Uterus (tissue), 4 donors: ENCODE results near the gene MXRA7. TPM values are rescaled to one million over a fixed set of nuclear protein-coding genes. Genes with fewer than 3 reads are reported as not detected.

ENCODE experiments used
- DNase-seq, 2 donors: peaks; one replicate each; pipeline ENCODE4 v3.0.0-alpha.2; 2019 to 2020
- H3K27ac ChIP-seq, 2 donors: fragments of 200-600 bp; sonication (generic); 1 replicate in 1 of 2; 2 replicates in 1 of 2; pipeline ENCODE4 v1.5.1; 2016 to 2018
- H3K27me3 ChIP-seq, 2 donors: fragments of 200-600 bp; sonication (generic); one replicate each; pipeline ENCODE4 v1.5.1; 2018 to 2019; ENCODE audit warnings: control low read depth in 1 of 2
- H3K36me3 ChIP-seq, 2 donors: fragments of 200-600 bp; sonication (generic); one replicate each; pipeline ENCODE4 v1.5.1; 2019; ENCODE audit warnings: control low read depth in 1 of 2
- H3K4me1 ChIP-seq, 2 donors: fragments of 200-600 bp; sonication (generic); one replicate each; pipeline ENCODE4 v1.5.1; 2018 to 2019; ENCODE audit warnings: control low read depth in 1 of 2
- H3K4me3 ChIP-seq, 2 donors: fragments of 200-600 bp; sonication (generic); 1 replicate in 1 of 2; 2 replicates in 1 of 2; pipeline ENCODE4 v1.5.1; 2018 to 2019; ENCODE audit warnings: mild to moderate bottlenecking in 1 of 2
- H3K9me3 ChIP-seq, 2 donors: fragments of 200-600 bp; sonication (generic); one replicate each; pipeline ENCODE4 v1.5.1; 2019; ENCODE audit warnings: control low read depth in 1 of 2
- CTCF ChIP-seq, 4 experiments: fragments of 200-600 bp in 2 of 4; fragments of 450-650 bp in 2 of 4; sonication (generic) in 2 of 4; IDR thresholded peaks; one replicate each; pipeline ENCODE4 v1.5.1; 2016 to 2019; ENCODE audit warnings: antibody characterized with exemption in 4 of 4, mild to moderate bottlenecking in 2 of 4, moderate library complexity in 1 of 4
- POLR2A ChIP-seq, 2 donors: fragments of 450-650 bp; IDR thresholded peaks; one replicate each; pipeline ENCODE4 v1.6.1; 2016; ENCODE audit warnings: antibody characterized with exemption in 2 of 2, mild to moderate bottlenecking in 1 of 2, moderate library complexity in 1 of 2
- intact Hi-C: fragments of 100-400 bp; cut with DNase I; formaldehyde crosslinking; loops from one replicate; pipeline ENCODE4 v1.15.1; 2023; ENCODE audit warnings: low total_unique reads
- total RNA-seq, 4 donors: library from RNA; depleted of rRNA in 3 of 4; stranded (reverse); fragments of >200 nt in 3 of 4; gene quantifications; one replicate each; pipeline versions ENCODE4 v1.1.0 to v1.2.4, GENCODE V29; 2014 to 2023
- donor health status: DM: yes; HTN: yes; CAD: no.

The MXRA7 gene
- total RNA-seq, 4 donors from 2014 or later, result 174 to 250 (median 197) TPM

GRCh38 chr17:76683011-76683755 is 27.6 kb downstream of the MXRA7 start:
- peaks cover 23 to 37% of the 10 kb centered on the region in 2 donors for H3K4me1 ChIP-seq
- no peaks in the 10 kb centered on the region for H3K36me3 ChIP-seq
- no peak for DNase-seq
- intact Hi-C loops, result loop anchor here (5.0 kb wide), 1 partner anchor 34 kb away; no protein-coding TSS in a partner anchor
- no peak overlapping the region for H3K4me3 ChIP-seq
- no peak for TF ChIP-seq CTCF (IDR thresholded peaks at IDR 0.05)
- no peak for TF ChIP-seq POLR2A (IDR thresholded peaks at IDR 0.05)
- H3K9me3 ChIP-seq, result no peaks in the 10 kb centered on the region
- H3K27me3 ChIP-seq, result no peaks in the 10 kb centered on the region
- peak overlapping the region; percentile 87 to 90 for H3K27ac ChIP-seq

GRCh38 chr17:76682296-76682695 is 28.5 kb downstream of the MXRA7 start:
- peaks cover 23 to 31% of the 10 kb centered on the region in 2 donors for H3K4me1 ChIP-seq
- TF ChIP-seq POLR2A (IDR thresholded peaks at IDR 0.05) (no peak), CTCF (IDR thresholded peaks at IDR 0.05) (no peak)
- peak; percentile 75 to 76 for DNase-seq
- peak overlapping the region; percentile 87 to 90 for H3K27ac ChIP-seq
- H3K36me3 ChIP-seq, result no peaks in the 10 kb centered on the region
- H3K27me3 ChIP-seq, result no peaks in the 10 kb centered on the region
- intact Hi-C loops, result loop anchor here (5.0 kb wide), 1 partner anchor 35 kb away; no protein-coding TSS in a partner anchor
- no peaks in the 10 kb centered on the region for H3K9me3 ChIP-seq
- no peak overlapping the region for H3K4me3 ChIP-seq

- DNase-seq, result peak; percentile 76 to 80
These were observed 29.3 kb downstream of the MXRA7 start for GRCh38 chr17:76681222-76682137.

GRCh38 chr17:76679239-76679638 is 31.5 kb downstream of the MXRA7 start:
- no peak for DNase-seq
- TF ChIP-seq POLR2A (IDR thresholded peaks at IDR 0.05) (no peak), CTCF (IDR thresholded peaks at IDR 0.05) (no peak)
- Histone ChIP-seq H3K4me1 (peaks cover 16 to 17% of the 10 kb centered on the region in 2 donors), H3K27ac (no peak overlapping the region), H3K36me3 (no peaks in the 10 kb centered on the region), H3K4me3 (no peak overlapping the region), H3K27me3 (no peaks in the 10 kb centered on the region), H3K9me3 (no peaks in the 10 kb centered on the region)
- intact Hi-C loops, result no loop called here

More at GRCh38 chr17:76681222-76682137, 29.3 kb downstream of the MXRA7 start:
- Histone ChIP-seq H3K27me3 (no peaks in the 10 kb centered on the region), H3K27ac (peak overlapping the region; percentile 87 to 90), H3K4me1 (peaks cover 23 to 31% of the 10 kb centered on the region in 2 donors), H3K36me3 (no peaks in the 10 kb centered on the region), H3K9me3 (no peaks in the 10 kb centered on the region), H3K4me3 (no peak overlapping the region)
- intact Hi-C loops, result loop anchor here (5.0 kb wide), 1 partner anchor 36 kb away; no protein-coding TSS in a partner anchor
- TF ChIP-seq POLR2A (IDR thresholded peaks at IDR 0.05) (no peak), CTCF (IDR thresholded peaks at IDR 0.05) (peak; percentile 53 to 84 (median 80))
